A172 (cell line): ENCODE results near the gene CSRP1. TPM values are rescaled to one million over a fixed set of nuclear protein-coding genes. Genes with fewer than 3 reads are reported as not detected.

ENCODE experiments used
- DNase-seq: peaks from one replicate; pipeline ENCODE4 v3.0.0-alpha.2; 2015; ENCODE audit warnings: low spot score
- total RNA-seq: library from RNA; depleted of rRNA; stranded (reverse); fragments of >200 nt; shearing (Covaris generic); gene quantifications from 2 replicates; pipeline ENCODE4 v1.2.3, GENCODE V29; 2014; rRNA removed

CSRP1 gene
- total RNA-seq, 1 experiment from 2014 or later, result 573 TPM

GRCh38 chr1:201456499-201457309 is 50.2 kb downstream of the CSRP1 start:
- DNase-seq, result peak; percentile 94

- no peak for DNase-seq
Observed at GRCh38 chr1:201455098-201455497, 51.8 kb downstream of the CSRP1 start.

GRCh38 chr1:201454608-201455007 is 52.3 kb downstream of the CSRP1 start:
- no peak for DNase-seq

GRCh38 chr1:201452866-201453265 is 54.1 kb downstream of the CSRP1 start:
- no peak for DNase-seq

GRCh38 chr1:201450721-201451291 is 56.1 kb downstream of the CSRP1 start:
- DNase-seq, result peak; percentile 83

- no peak for DNase-seq
Observed at GRCh38 chr1:201448990-201449389, 57.9 kb downstream of the CSRP1 start.

- DNase-seq, result peak; percentile 85
Observed at GRCh38 chr1:201447903-201448871, 58.7 kb downstream of the CSRP1 start.

GRCh38 chr1:201445310-201445709 is 61.6 kb downstream of the CSRP1 start:
- no peak for DNase-seq

- no peak for DNase-seq
Observed at GRCh38 chr1:201444792-201445191, 62.1 kb downstream of the CSRP1 start.

- no peak for DNase-seq
Observed at GRCh38 chr1:201443747-201444146, 63.2 kb downstream of the CSRP1 start.

GRCh38 chr1:201436969-201437368 is 70.0 kb downstream of the CSRP1 start:
- DNase-seq, result no peak

- peak; percentile 46 for DNase-seq
Observed at GRCh38 chr1:201436393-201436792, 70.5 kb downstream of the CSRP1 start.

- no peak for DNase-seq
Observed at GRCh38 chr1:201434266-201434665, 72.7 kb downstream of the CSRP1 start.

GRCh38 chr1:201433609-201434008 is 73.3 kb downstream of the CSRP1 start:
- DNase-seq, result no peak

Other genes with a start within 250 kb of the CSRP1 start
- gene PKP1, start 223.6 kb downstream of the CSRP1 start, total RNA-seq, result not detected in 2 replicates
- gene TNNT2, start 129.4 kb downstream of the CSRP1 start, total RNA-seq, result 0.45 and 2.9 TPM in 2 replicates
- 0.67 TPM in 1 of 2 replicates, not detected in the other for gene LAD1, start 107.8 kb downstream of the CSRP1 start, total RNA-seq
- gene TNNI1, start 85.4 kb downstream of the CSRP1 start, total RNA-seq, result not detected in 2 replicates
- gene PHLDA3, start 37.9 kb downstream of the CSRP1 start, total RNA-seq, result 96.2 and 133 TPM in 2 replicates
- 29.7 and 40.3 TPM in 2 replicates for gene NAV1, start 32.0 kb upstream of the CSRP1 start, total RNA-seq